NCI-H2171 (cell line): ENCODE measurements around the gene TRAFD1.

Source experiments
- DNase-seq: peaks from one replicate; lab custom pipeline; 2025; lab: John Stamatoyannopoulos, UW

Gene TRAFD1

GRCh38 chr12:112115259-112116045 is 9.9 kb upstream of the TRAFD1 start:
- DNase-seq, result no peak

- peak; percentile 55 for DNase-seq
Observed at GRCh38 chr12:112116232-112117060, 8.9 kb upstream of the TRAFD1 start.

- DNase-seq, result no peak
Observed at GRCh38 chr12:112117685-112118084, 7.7 kb upstream of the TRAFD1 start.

- peak; percentile 78 for DNase-seq
Observed at GRCh38 chr12:112121780-112122565, 3.4 kb upstream of the TRAFD1 start.

- DNase-seq, result peak; percentile 21
Observed at GRCh38 chr12:112122823-112123690, 2.3 kb upstream of the TRAFD1 start.

GRCh38 chr12:112124918-112125249 is 476 bp upstream of the TRAFD1 start:
- DNase-seq, result no peak

GRCh38 chr12:112126000-112126438 is 659 bp downstream of the TRAFD1 start:
- no peak for DNase-seq

- DNase-seq, result no peak
Observed at GRCh38 chr12:112126911-112127310, 1.6 kb downstream of the TRAFD1 start.

- DNase-seq, result no peak
Observed at GRCh38 chr12:112130441-112130998, 5.2 kb downstream of the TRAFD1 start.

GRCh38 chr12:112131686-112132085 is 6.3 kb downstream of the TRAFD1 start:
- DNase-seq, result no peak

GRCh38 chr12:112133418-112133817 is 8.1 kb downstream of the TRAFD1 start:
- DNase-seq, result no peak

GRCh38 chr12:112134731-112135130 is 9.4 kb downstream of the TRAFD1 start:
- DNase-seq, result no peak

GRCh38 chr12:112140728-112141127 is 15.4 kb downstream of the TRAFD1 start:
- DNase-seq, result no peak

- no peak for DNase-seq
Observed at GRCh38 chr12:112146123-112146522, 20.8 kb downstream of the TRAFD1 start.

GRCh38 chr12:112148031-112148513 is 22.7 kb downstream of the TRAFD1 start:
- no peak for DNase-seq

GRCh38 chr12:112149596-112149995 is 24.2 kb downstream of the TRAFD1 start:
- DNase-seq, result no peak

- DNase-seq, result no peak
Observed at GRCh38 chr12:112151766-112152541, 26.6 kb downstream of the TRAFD1 start.

GRCh38 chr12:112153181-112153892 is 28.0 kb downstream of the TRAFD1 start:
- DNase-seq, result no peak

- no peak for DNase-seq
Observed at GRCh38 chr12:112153893-112154219, 28.5 kb downstream of the TRAFD1 start.
